K562 (cell line): Measurements from ENCODE around the gene PPP1R10. TPM values are rescaled to one million over a fixed set of nuclear protein-coding genes. Genes with fewer than 3 reads are reported as not detected.

Experiments used
- ADNP ChIP-seq: fragments of 200-800 bp; sonication (Bioruptor generic); IDR thresholded peaks from 2 replicates; pipeline ENCODE4 v1.6.1; 2016; ENCODE audit warnings: missing genetic modification characterization, missing compliant biosample characterization
- ELF4 ChIP-seq: fragments of 450-650 bp; formaldehyde crosslinking; IDR thresholded peaks from 2 replicates; pipeline ENCODE4 v1.4.0; 2022; ENCODE audit warnings: missing genetic modification characterization
- GABPA ChIP-seq: fragments of 200-800 bp; sonication (Bioruptor generic); conservative IDR thresholded peaks from 2 replicates; pipeline ENCODE4 v1.6.1; 2016; ENCODE audit warnings: low read depth, missing genetic modification characterization, missing compliant biosample characterization
- GATA2 ChIP-seq: sonication (generic); formaldehyde crosslinking; IDR thresholded peaks from 2 replicates; pipeline ENCODE4 v1.4.0; 2020; ENCODE audit warnings: mild to moderate bottlenecking, missing genetic modification reagents
- HMGN3 ChIP-seq: IDR thresholded peaks from 2 replicates; pipeline ENCODE4 v1.6.1; 2011; ENCODE audit warnings: borderline replicate concordance, low read depth, mild to moderate bottlenecking, mixed read lengths, low read length; ENCODE audit not compliant: insufficient read length; ENCODE audit errors: extremely low read depth
- KHSRP ChIP-seq: fragments of 450-650 bp; IDR thresholded peaks from 2 replicates; pipeline ENCODE4 v1.6.1; 2017
- MYNN ChIP-seq, 2 experiments: sonication (generic); formaldehyde crosslinking in 1 of 2; IDR thresholded peaks; 2 replicates each; pipeline versions ENCODE4 v1.5.0 to v1.6.1; 2016 to 2020; ENCODE audit warnings: antibody characterized with exemption in 1 of 2, missing genetic modification reagents in 1 of 2
- NCOA1 ChIP-seq: fragments of 450-650 bp; IDR thresholded peaks from 2 replicates; pipeline ENCODE4 v1.6.1; 2016; ENCODE audit warnings: low read depth
- NR2C1 ChIP-seq, 2 experiments: fragments of 450-650 bp; IDR thresholded peaks; 2 replicates each; pipeline ENCODE4 v1.6.1; 2017; ENCODE audit warnings: mild to moderate bottlenecking in 2 of 2, antibody characterized with exemption in 1 of 2, inconsistent platforms in 1 of 2, missing compliant biosample characterization in 1 of 2, missing genetic modification characterization in 1 of 2
- SRSF3 ChIP-seq: fragments of 200-400 bp; formaldehyde crosslinking; IDR thresholded peaks from 2 replicates; pipeline ENCODE4 v1.6.1; 2016; ENCODE audit warnings: mild to moderate bottlenecking, low read length, moderate library complexity; ENCODE audit not compliant: insufficient read depth
- ZFP30 ChIP-seq: fragments of 250-450 bp; sonication (Bioruptor Pico); IDR thresholded peaks from 2 replicates; pipeline ENCODE4 v1.8.0; 2022; ENCODE audit warnings: moderate library complexity, mild to moderate bottlenecking, inconsistent platforms, borderline replicate concordance
- ZNF12 ChIP-seq: sonication (generic); formaldehyde crosslinking; IDR thresholded peaks from 2 replicates; pipeline ENCODE4 v1.4.0; 2020; ENCODE audit warnings: mild to moderate bottlenecking, missing genetic modification reagents
- ZNF124 ChIP-seq: sonication (generic); formaldehyde crosslinking; IDR thresholded peaks from 2 replicates; pipeline ENCODE4 v1.8.1; 2022; ENCODE audit warnings: missing genetic modification reagents
- ZNF146 ChIP-seq: IDR thresholded peaks from one replicate; pipeline ENCODE4 v1.6.1; 2018; ENCODE audit warnings: missing compliant biosample characterization; ENCODE audit not compliant: unreplicated experiment
- ZNF274 ChIP-seq: IDR thresholded peaks from 2 replicates; pipeline ENCODE4 v1.6.1; 2011; ENCODE audit warnings: low read depth, mild to moderate bottlenecking, low read length, moderate library complexity, borderline replicate concordance
- ZNF311 ChIP-seq: fragments of 250-450 bp; sonication (Bioruptor Pico); IDR thresholded peaks from 2 replicates; pipeline ENCODE4 v1.4.0; 2020; ENCODE audit warnings: mild to moderate bottlenecking, moderate library complexity
- ZNF444 ChIP-seq: fragments of 250-450 bp; sonication (Bioruptor Pico); IDR thresholded peaks from 2 replicates; pipeline ENCODE4 v1.4.0; 2020; ENCODE audit warnings: mild to moderate bottlenecking, moderate library complexity
- ZNF551 ChIP-seq: fragments of 250-450 bp; sonication (Bioruptor Pico); IDR thresholded peaks from 2 replicates; pipeline ENCODE4 v1.5.0; 2021; ENCODE audit warnings: mild to moderate bottlenecking, moderate library complexity
- ZNF584 ChIP-seq: fragments of 200-800 bp; sonication (Bioruptor generic); IDR thresholded peaks from 2 replicates; pipeline ENCODE4 v1.6.1; 2016; ENCODE audit warnings: low read depth, mild to moderate bottlenecking, missing genetic modification characterization, missing compliant biosample characterization
- ZZZ3 ChIP-seq: fragments of 450-650 bp; IDR thresholded peaks from 2 replicates; pipeline ENCODE4 v1.6.1; 2016; ENCODE audit warnings: antibody characterized with exemption, mild to moderate bottlenecking, moderate library complexity
- polyA plus RNA-seq, 8 experiments: library from polyadenylated mRNA; depleted of rRNA in 4 of 8; stranded (reverse) in 5 of 8; unstranded in 3 of 8; fragments of >200 nt; fragmentation: Nextera tagmentation in 2 of 8; fragmentation: Illumina TruSeq in 1 of 8; extraction: Ambion mirVana in 2 of 8; extraction: Trizol in 1 of 8; gene quantifications; 2 replicates each; pipeline versions ENCODE4 v1.2.1 to v1.2.3, GENCODE V29; 2011 to 2014; ENCODE audit warnings: inconsistent platforms in 1 of 8, missing spikeins in 1 of 8
- total RNA-seq, 7 experiments: library from RNA; depleted of rRNA in 6 of 7; stranded (reverse); fragments of >200 nt in 6 of 7; fragmentation: Illumina TruSeq in 2 of 7; extraction: Trizol in 2 of 7; gene quantifications; 2 replicates each; pipeline versions ENCODE4 v1.2.1 to v1.2.3, GENCODE V29; 2011 to 2021; ENCODE audit warnings: low replicate concordance in 1 of 7
- TF ChIP-seq, protein P1 (sequence below), 2 experiments: fragments of 450-650 bp; formaldehyde crosslinking in 1 of 2; IDR thresholded peaks; 2 replicates each; pipeline versions ENCODE4 v1.4.0 to v1.6.1; 2014 to 2020; ENCODE audit warnings: mild to moderate bottlenecking in 2 of 2, borderline replicate concordance in 1 of 2, low read depth in 1 of 2

Gene PPP1R10
- total and polyA plus RNA-seq, 9 of the 15 experiments (the other 6 are each of a cell fraction or from before 2014, with no cell fraction given), result 14.1 to 65.5 (median 32.6) TPM

DNA sequence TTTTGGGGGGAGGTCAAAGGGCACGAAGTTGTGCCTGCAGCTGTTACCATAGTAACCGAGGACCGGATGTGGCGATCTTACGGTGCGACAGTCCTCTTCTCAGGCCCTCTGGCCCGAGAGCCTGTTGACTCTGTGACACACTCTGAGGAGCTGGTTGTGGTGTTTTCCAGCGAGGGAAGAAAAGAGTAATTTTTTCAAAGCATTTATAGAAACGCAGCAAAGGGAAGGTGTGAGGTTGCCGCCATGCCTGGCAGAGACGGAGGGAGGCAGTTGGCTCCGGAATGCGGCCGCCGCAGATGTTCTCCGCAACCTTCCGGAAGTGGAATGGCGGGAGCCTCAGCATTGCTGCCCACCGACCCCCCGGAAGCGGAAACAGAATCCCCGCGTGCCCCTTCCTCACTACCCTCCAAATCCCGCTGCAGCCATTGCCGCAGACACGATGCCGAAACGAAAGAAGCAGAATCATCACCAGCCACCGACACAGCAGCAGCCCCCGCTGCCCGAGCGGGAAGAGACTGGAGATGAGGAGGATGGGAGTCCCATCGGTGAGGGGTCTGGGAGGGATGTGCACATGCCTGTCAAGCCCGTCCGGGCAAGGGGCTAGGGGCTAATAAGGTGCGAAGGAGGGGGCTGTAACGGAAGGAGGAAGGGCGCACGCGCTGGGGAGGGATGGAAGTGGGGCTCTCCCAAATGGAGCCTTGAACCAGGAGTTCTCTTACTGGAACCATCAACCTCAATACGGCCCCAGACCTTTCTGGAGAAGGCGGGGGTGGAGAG lies 59.9 kb downstream of the PPP1R10 start, which contains the start of gene PRR3 (continued):
- TF ChIP-seq GATA2 (CRISPR knock-in tag) (no peak), NR2C1 (IDR thresholded peaks at IDR 0.05) (peak; percentile 97), NR2C1 (tag; IDR thresholded peaks at IDR 0.05) (peak; percentile 97), HMGN3 (no peak), NCOA1 (peak; percentile 93), ADNP (tag) (no peak), MYNN (IDR thresholded peaks at IDR 0.05) (no peak), MYNN (CRISPR knock-in tag; IDR thresholded peaks at IDR 0.05) (no peak), ZNF124 (CRISPR knock-in tag) (no peak), ZNF584 (CRISPR knock-in tag) (no peak), ELF4 (no peak), ZZZ3 (no peak), ZNF551 (CRISPR knock-in tag) (no peak), ZNF444 (CRISPR knock-in tag) (no peak), ZNF311 (CRISPR knock-in tag) (no peak), ZFP30 (CRISPR knock-in tag) (no peak), GABPA (tag) (peak; percentile 99), SRSF3 (peak; percentile 64; the same call in 1 of the 2 replicates), ZNF274 (no peak), ZNF12 (CRISPR knock-in tag) (peak; percentile 58; the same call in 1 of the 2 replicates), KHSRP (no peak), ZNF146 (no peak)
- TF ChIP-seq, protein P1, sequence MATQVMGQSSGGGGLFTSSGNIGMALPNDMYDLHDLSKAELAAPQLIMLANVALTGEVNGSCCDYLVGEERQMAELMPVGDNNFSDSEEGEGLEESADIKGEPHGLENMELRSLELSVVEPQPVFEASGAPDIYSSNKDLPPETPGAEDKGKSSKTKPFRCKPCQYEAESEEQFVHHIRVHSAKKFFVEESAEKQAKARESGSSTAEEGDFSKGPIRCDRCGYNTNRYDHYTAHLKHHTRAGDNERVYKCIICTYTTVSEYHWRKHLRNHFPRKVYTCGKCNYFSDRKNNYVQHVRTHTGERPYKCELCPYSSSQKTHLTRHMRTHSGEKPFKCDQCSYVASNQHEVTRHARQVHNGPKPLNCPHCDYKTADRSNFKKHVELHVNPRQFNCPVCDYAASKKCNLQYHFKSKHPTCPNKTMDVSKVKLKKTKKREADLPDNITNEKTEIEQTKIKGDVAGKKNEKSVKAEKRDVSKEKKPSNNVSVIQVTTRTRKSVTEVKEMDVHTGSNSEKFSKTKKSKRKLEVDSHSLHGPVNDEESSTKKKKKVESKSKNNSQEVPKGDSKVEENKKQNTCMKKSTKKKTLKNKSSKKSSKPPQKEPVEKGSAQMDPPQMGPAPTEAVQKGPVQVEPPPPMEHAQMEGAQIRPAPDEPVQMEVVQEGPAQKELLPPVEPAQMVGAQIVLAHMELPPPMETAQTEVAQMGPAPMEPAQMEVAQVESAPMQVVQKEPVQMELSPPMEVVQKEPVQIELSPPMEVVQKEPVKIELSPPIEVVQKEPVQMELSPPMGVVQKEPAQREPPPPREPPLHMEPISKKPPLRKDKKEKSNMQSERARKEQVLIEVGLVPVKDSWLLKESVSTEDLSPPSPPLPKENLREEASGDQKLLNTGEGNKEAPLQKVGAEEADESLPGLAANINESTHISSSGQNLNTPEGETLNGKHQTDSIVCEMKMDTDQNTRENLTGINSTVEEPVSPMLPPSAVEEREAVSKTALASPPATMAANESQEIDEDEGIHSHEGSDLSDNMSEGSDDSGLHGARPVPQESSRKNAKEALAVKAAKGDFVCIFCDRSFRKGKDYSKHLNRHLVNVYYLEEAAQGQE (IDR thresholded peaks at IDR 0.05; ENCODE audit: borderline replicate concordance), result 0 out of 2 replicates have a peak, but pooled peaks have one; percentile 13
- TF ChIP-seq, protein P1 (CRISPR knock-in tag; IDR thresholded peaks at IDR 0.05; ENCODE audit: low read depth), result no peak
